GM15510 (cell line): ENCODE results near the gene IMMT.

Experiments
- POLR2A ChIP-seq: IDR thresholded peaks from 3 replicates; pipeline ENCODE4 v1.6.1; 2011; ENCODE audit warnings: borderline replicate concordance; ENCODE audit not compliant: insufficient read length; ENCODE audit errors: extremely low read depth

IMMT gene

GRCh38 chr2:86195055-86195807 is at the start of gene IMMT:
Gene IMMT, minus strand, starts transcription at chr2:86195462. Its CDS starts 80 bp downstream, at chr2:86195382.
- TF ChIP-seq POLR2A, result peak; percentile 91

- no peak for TF ChIP-seq POLR2A
Measured at GRCh38 chr2:86243950-86244733, 48.9 kb upstream of the IMMT start.

GRCh38 chr2:86243272-86243671 is 48.0 kb upstream of the IMMT start:
- no peak for TF ChIP-seq POLR2A

- TF ChIP-seq POLR2A, result no peak
Measured at GRCh38 chr2:86241611-86242010, 46.3 kb upstream of the IMMT start.

- no peak for TF ChIP-seq POLR2A
Measured at GRCh38 chr2:86240251-86240650, 45.0 kb upstream of the IMMT start.

GRCh38 chr2:86239745-86240144 is 44.5 kb upstream of the IMMT start:
- no peak for TF ChIP-seq POLR2A

GRCh38 chr2:86239326-86239725 is 44.1 kb upstream of the IMMT start:
- TF ChIP-seq POLR2A, result no peak

- TF ChIP-seq POLR2A, result no peak
Measured at GRCh38 chr2:86238354-86238753, 43.1 kb upstream of the IMMT start.

- no peak for TF ChIP-seq POLR2A
Measured at GRCh38 chr2:86237172-86237571, 41.9 kb upstream of the IMMT start.

- TF ChIP-seq POLR2A, result no peak
Measured at GRCh38 chr2:86235196-86235980, 40.1 kb upstream of the IMMT start.

GRCh38 chr2:86234563-86235131 is 39.4 kb upstream of the IMMT start:
- no peak for TF ChIP-seq POLR2A

GRCh38 chr2:86233436-86233835 is 38.2 kb upstream of the IMMT start:
- TF ChIP-seq POLR2A, result no peak

GRCh38 chr2:86232910-86233309 is 37.6 kb upstream of the IMMT start:
- no peak for TF ChIP-seq POLR2A

- TF ChIP-seq POLR2A, result no peak
Measured at GRCh38 chr2:86232373-86232784, 37.1 kb upstream of the IMMT start.

- TF ChIP-seq POLR2A, result no peak
Measured at GRCh38 chr2:86231680-86232372, 36.6 kb upstream of the IMMT start.

- TF ChIP-seq POLR2A, result no peak
Measured at GRCh38 chr2:86230961-86231360, 35.7 kb upstream of the IMMT start.
